ENCODE data around the gene LIMK2.

The LIMK2 gene

DNA sequence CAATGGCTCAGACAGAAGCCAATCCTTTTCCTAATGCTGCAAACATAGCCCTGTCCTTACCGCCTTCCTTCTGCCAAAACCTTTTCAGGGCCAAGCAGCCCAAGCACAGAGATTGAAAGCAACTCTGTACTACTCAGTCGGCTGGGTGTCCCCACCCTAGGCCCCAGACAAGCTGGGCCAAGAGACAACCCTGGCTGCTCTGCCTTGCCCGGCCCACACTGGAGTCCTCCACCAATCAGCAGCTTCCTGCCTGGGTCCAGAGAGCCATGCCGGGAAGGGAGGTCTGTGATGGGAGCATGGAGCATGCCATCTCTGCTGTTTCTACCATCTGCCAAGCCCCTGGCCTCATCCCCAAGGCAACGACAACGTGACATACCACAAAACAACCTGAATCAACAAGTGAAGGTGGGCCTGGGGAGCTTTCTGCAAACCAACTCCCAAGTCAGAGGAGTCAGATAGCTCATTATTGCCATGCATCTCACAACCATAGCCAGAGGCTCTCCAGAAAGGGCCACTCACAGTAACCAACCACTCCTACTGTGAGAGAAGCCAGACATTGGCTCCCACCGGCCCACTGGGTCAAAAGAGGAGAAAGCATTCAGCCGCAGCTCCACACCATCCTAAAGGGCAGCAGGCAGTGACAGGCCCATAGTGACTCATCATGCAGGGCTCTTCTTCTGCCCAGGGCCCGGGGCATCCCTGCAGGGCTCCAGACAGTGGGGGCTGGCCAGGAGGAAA is 115.9 kb downstream of the LIMK2 start:
- Histone ChIP-seq H3K27me3 (ENCODE audit: control insufficient read depth in 2 of 2, insufficient read depth in 2 of 2, low read length in 2 of 2) (no peaks in the 10 kb centered on the region), H3K4me3 (ENCODE audit: low read length in 2 of 2) (no peak overlapping the region), H3K9ac (ENCODE audit: low read depth in 1 of 2, low read length in 2 of 2) (no peak overlapping the region), H3K36me3 (ENCODE audit: control insufficient read depth in 2 of 2, insufficient read depth in 2 of 2, low read length in 2 of 2) (peaks cover 36 to 68% of the 10 kb centered on the region in 2 donors), H3K4me1 (ENCODE audit: control insufficient read depth in 2 of 2, insufficient read depth in 2 of 2, low read length in 2 of 2) (no peaks in the 10 kb centered on the region), H3K9me3 (ENCODE audit: control insufficient read depth in 2 of 2, low read length in 2 of 2) (no peaks in the 10 kb centered on the region), H3K27ac (ENCODE audit: low read depth in 2 of 2, low read length in 2 of 2) (no peak overlapping the region)

DNA sequence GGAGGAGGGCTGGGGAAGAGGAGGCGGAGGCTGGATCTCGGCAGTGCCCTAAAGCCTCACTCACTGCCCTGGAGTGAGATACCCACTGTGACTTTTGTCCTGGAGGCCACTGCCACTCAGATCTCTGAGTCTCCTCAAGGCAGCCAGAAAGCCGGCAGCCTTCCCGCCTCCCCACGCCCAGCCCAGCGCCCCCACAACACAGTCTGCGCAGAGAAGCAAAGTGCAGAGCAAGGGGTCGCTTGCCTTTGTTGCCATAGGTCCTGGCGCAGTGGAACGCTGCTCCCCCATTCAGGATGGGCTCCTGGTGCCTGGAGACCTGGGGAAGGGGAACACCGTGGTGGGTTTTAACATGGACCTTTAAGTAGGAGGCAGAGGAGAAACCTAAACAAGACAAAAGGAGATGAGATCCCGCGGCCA is 116.5 kb downstream of the LIMK2 start:
- no peaks in the 10 kb centered on the region for H3K9me3 ChIP-seq (ENCODE audit: control insufficient read depth in 2 of 2, low read length in 2 of 2)
- H3K27ac ChIP-seq (ENCODE audit: low read depth in 2 of 2, low read length in 2 of 2), result no peak overlapping the region
- H3K4me1 ChIP-seq (ENCODE audit: control insufficient read depth in 2 of 2, insufficient read depth in 2 of 2, low read length in 2 of 2), result no peaks in the 10 kb centered on the region
- no peaks in the 10 kb centered on the region for H3K27me3 ChIP-seq (ENCODE audit: control insufficient read depth in 2 of 2, insufficient read depth in 2 of 2, low read length in 2 of 2)
- no peak overlapping the region for H3K4me3 ChIP-seq (ENCODE audit: low read length in 2 of 2)
- peaks cover 41 to 74% of the 10 kb centered on the region in 2 donors for H3K36me3 ChIP-seq (ENCODE audit: control insufficient read depth in 2 of 2, insufficient read depth in 2 of 2, low read length in 2 of 2)
- no peak overlapping the region for H3K9ac ChIP-seq (ENCODE audit: low read depth in 1 of 2, low read length in 2 of 2)

GRCh38 chr22:31329029-31329428 is 116.9 kb downstream of the LIMK2 start:
- H3K9me3 ChIP-seq (ENCODE audit: control insufficient read depth in 2 of 2, low read length in 2 of 2), result no peaks in the 10 kb centered on the region
- no peak overlapping the region for H3K27ac ChIP-seq (ENCODE audit: low read depth in 2 of 2, low read length in 2 of 2)
- peaks cover 45 to 78% of the 10 kb centered on the region in 2 donors for H3K36me3 ChIP-seq (ENCODE audit: control insufficient read depth in 2 of 2, insufficient read depth in 2 of 2, low read length in 2 of 2)

More at GRCh38 chr22:31329029-31329428, 116.9 kb downstream of the LIMK2 start:
- no peak overlapping the region for H3K9ac ChIP-seq (ENCODE audit: low read depth in 1 of 2, low read length in 2 of 2)
- H3K4me1 ChIP-seq (ENCODE audit: control insufficient read depth in 2 of 2, insufficient read depth in 2 of 2, low read length in 2 of 2), result no peaks in the 10 kb centered on the region
- no peaks in the 10 kb centered on the region for H3K27me3 ChIP-seq (ENCODE audit: control insufficient read depth in 2 of 2, insufficient read depth in 2 of 2, low read length in 2 of 2)
- H3K4me3 ChIP-seq (ENCODE audit: low read length in 2 of 2), result no peak overlapping the region

Measured in mucosa of rectum (tissue), 2 donors.